GM21723 (cell line): Measurements from ENCODE around the gene LMO2.
"Not testable (repeated sequence)": the region's sequence is repeated elsewhere in the genome, so short reads cannot be mapped to it uniquely, and the experiment has no call there.

Source experiments
- ATAC-seq: cut with Tn5 transposase; IDR thresholded peaks from one replicate; pipeline ENCODE4 v1.9.1; 2021; ENCODE audit warnings: mild to moderate bottlenecking, moderate library complexity; ENCODE audit not compliant: unreplicated experiment

The LMO2 gene

DNA sequence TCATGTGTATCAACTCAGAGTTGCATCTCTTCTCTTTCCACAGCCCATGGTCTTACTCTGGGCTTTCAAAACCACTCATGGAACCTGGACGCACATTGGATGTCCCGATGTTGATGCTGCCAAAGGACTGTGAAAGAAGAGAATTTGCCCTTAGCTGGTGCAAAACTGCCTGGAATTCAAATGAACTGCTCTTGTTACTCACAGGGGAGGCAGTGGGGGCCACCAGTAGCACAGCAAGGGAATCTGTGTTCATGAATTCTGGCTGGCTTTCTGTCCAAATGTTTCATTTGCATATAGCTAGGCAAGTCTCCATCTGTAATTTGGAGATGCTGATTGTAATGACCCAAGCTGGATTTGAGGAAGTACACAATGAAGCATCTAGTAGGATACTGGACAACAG is 24.9 kb downstream of the LMO2 start:
- ATAC-seq, result no peak

DNA sequence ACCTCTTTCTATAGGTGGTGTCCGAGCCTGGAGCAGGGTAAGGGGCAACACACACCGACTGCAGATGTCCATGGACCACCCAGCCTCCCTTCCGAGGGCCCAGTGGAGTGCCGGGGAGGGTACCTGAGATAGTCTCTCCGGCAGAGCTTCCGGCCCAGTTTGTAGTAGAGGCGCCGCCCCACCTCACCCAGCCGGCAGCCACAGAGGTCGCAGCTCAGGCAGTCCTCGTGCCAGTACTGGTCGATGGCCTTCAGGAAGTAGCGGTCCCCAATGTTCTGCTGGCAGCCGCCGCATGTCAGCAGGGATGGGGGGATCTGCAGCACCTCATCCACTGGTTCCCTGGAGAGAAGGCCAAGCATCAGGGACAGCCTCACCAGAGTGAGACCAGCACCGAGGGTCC is 27.4 kb downstream of the LMO2 start:
- ATAC-seq, result no peak

DNA sequence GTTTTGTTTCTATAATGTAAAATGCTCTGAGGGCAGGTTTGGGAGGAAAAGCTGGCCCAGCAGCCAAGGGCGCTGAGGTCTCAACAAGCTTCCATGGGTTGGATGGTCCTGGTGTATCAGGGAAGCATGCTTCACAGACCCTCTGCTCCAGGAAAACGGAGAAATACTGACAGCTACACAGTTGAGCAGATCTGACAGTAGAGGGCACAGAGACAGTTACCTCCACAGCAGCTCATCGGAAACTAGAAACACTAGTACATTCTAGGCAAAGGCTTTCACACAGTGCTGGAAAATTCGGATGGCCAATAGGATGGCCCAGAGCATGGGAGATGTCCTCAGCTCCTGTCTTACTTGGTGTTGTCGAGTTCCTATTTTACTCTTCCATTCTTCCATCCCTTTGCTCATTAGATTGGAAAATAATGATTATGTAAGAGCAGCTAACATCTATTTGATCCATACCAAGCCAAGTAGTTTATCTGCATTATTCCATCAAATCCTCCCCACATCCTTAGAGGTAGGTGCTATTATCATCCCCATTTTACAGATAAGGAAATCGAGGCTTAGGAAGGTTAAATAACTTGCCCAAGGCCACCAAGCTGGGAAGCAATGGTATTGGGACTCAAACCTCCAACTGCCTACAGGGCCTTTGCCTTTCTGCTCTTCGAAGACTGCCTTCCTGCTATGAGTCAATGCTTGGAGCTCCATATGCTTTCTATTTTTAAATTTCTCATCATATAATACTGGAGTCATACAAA is 28.3 kb downstream of the LMO2 start:
- ATAC-seq, result no peak

DNA sequence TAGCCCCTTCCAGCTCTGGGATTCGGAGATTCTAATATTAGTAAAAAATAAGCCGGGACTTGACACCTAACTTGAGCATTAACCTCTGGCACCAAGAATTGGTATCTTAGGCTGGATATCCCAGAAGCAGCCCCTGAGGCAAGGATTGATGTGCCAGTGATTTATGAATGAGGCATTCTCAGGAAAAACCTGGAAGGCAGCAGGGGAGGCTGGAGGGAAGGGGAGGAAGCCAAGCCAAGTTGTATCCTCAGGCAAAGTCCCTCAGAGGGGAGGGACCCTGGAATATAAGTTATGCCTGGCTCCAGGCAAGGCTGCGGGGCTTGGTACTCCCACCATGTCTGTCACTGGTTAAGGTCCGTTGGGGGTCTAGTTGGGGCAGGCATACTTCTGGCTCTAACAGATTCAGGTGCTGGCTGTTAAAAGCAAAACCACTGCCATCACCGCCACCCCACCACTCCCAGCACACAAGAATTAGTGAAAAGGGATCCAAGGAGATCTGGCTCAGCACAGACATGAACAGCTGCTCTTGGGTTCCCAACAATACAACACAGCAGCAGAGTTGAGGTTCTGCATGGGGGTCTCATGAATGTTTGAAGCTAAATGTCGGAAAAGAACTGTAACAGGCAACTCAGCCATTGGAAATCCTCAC is 29.8 kb downstream of the LMO2 start:
- ATAC-seq, result no peak

DNA sequence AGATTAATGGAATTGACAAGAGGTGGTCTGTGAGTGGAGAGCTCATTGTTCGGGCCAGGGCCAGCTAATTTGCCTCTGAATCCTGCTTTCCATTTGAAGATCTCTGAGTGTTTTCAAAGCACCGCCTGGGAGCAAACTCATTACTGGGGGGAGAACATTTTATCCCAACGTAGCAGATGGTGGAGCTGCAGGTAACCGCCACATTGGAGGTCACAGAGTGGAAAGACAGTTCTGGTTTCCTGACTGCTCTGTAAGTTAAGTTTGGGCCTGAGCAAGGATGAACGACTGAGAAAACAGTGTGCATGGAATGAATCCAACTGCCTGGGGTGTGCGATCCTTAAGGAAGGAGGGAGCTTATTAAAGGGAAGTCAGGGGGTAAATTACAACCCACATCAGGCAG is 30.5 kb downstream of the LMO2 start:
- no peak for ATAC-seq

DNA sequence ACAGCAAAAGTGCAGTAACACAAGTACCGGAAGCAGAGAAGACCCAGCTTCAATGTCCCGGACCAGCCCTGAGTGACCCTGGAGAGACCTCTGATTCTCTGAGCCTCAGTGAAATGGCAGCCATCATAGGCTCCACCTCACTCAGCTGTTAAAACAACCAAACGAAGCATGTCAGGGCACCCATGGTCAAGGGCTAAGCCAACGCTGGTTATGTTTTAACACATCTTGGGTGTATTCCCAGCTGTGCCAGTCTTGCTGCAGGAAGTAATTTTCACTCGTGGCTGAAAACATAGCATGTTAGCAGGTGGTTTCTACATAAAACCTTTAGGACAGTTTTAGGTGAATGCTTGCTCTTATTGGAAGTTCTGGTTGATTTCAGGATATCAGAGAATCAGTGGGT is 30.9 kb downstream of the LMO2 start:
- ATAC-seq, result no peak

DNA sequence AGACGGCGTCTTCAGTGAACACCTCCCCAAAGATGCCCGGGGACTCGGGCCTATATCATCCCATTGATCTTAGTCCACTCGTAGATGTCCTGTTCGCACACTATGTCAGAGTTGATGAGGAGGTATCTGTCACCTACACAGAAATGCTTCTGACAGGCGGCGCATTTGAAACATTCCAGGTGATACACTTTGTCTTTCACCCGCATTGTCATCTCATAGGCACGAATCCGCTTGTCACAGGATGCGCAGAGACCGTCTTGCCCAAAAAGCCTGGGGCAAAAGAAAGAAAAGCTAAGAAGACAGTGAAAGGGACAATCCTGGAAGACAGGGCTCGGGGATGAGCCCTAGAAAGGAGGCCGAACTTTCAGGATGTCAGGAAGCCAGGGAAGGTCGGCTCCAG is 32.6 kb downstream of the LMO2 start:
- no peak for ATAC-seq

DNA sequence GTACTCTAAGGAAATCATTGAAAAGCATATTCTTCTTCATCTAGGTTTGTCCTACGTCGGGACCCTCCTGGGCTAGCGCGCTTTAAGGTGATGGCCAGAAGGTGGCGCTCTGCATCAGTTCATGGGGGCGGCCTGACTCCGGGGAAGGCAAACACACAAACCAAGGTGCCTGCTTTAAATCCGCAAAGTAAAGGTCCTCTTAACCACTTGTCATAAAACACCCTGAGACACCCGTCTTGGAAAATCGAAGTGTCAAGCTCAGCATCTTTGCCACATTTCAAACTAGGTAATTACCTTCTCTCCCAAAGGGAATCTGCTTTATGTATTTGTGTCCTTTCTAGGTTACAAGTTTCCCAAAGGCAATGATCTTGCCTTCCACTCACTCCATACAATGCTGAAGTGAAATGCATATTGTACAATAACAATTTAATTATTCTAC is 33.9 kb downstream of the LMO2 start:
- peak; percentile 80 for ATAC-seq

DNA sequence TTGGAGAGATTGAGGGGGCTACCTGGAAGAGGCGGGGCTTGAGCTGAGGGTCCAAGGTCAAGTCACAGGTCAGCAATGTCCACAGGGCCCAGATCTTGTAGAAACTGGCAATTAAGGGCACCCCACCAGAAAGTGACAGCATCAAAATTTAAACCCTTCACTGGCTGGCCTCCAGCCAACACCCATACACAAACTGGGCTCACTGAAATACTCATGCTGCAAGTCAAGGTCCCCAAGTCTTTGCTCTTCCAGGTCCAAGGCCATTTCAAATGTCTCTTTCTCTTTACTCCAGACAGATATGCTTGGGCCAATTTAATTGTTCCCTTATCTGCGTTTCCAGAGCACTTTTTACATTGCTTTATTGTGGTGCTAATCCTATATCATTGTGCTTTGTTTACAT is 36.4 kb downstream of the LMO2 start:
- no peak for ATAC-seq

DNA sequence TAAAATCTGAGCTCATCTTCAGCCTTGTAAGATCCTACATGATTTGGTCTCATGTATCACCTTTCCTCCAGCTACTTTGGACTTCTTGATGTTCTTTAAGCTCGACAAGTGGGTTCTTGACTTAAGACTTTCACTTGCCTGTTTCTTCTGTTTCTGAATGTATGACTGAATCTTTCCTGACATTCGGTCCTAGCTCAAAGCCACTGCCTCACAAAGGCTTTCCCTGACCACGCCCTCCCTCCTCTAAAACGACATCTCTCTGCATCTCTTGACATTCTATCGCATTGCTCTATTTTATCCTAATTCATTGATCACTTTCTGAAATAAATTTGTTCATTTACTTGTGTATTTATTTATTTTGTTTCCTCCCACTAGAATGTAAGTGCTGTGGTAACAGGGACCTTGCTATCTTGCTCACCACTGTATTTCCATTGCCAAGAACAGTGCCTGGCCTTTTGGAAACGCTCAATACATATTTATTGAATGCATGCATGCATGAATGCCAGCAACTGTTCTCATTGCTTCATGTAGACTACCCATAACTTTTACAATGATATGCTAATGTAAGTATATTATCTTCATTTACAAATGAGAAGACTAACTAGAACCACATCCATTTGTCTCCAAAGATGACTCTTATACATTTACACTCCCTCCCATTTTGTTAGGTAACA is 43.0 kb downstream of the LMO2 start:
- no peak for ATAC-seq

DNA sequence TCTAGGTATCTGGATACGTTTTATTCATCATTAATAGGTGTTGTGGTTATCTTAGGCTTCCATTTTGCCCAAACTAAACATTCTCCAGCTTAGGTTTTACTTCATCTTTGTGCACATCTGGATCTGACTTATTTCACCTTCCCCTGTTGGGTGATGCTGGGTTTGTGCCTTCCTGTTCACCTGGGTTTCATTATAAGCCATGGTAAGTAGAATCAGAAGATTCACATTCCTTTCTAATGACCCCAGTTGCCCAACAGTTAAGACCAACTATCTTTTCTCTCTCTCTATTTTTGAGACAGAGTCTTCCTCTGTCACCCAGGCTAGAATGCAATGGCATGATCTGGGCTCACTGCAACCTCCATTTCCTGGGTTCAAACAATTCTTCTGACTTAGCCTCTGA is 44.6 kb downstream of the LMO2 start:
- ATAC-seq, result no peak

DNA sequence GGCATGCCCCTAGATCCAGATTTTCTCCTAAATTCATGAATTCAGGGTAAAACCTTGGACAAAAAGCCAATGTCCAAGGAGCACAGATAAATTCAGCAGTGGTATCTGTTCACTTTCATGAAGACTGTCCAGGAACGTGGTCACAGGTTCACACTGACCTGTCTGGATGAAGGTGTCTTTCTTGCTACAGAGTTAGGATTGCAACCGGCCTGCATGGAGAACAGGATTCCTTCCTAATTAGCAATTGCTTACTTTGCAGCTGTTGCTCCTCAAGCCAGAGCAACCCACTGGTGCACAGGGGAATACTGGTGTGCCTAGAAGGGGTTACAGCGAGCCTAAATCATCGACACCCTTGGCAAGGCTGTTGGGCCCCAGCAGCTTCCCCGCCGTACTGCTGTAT is 47.6 kb downstream of the LMO2 start:
- ATAC-seq, result no peak

DNA sequence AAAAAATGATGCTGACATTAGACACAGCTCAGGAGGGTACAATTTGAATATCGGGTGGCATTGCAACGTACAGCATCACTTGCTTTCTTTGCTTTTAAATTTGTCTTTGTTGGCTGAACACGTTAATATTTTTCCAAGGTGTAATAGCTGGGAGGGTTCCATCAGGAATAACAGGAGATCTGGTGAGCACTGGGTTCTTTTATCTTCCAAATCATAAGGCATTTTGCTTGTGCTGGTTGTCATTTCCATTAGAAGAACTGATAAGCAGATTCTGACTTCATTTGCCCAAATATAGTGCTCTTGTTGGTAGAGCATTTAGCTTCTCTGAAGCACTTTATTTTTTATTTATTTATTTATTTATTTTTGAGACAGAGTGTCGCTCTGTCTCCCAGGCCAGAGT is 48.9 kb downstream of the LMO2 start:
- no peak for ATAC-seq

DNA sequence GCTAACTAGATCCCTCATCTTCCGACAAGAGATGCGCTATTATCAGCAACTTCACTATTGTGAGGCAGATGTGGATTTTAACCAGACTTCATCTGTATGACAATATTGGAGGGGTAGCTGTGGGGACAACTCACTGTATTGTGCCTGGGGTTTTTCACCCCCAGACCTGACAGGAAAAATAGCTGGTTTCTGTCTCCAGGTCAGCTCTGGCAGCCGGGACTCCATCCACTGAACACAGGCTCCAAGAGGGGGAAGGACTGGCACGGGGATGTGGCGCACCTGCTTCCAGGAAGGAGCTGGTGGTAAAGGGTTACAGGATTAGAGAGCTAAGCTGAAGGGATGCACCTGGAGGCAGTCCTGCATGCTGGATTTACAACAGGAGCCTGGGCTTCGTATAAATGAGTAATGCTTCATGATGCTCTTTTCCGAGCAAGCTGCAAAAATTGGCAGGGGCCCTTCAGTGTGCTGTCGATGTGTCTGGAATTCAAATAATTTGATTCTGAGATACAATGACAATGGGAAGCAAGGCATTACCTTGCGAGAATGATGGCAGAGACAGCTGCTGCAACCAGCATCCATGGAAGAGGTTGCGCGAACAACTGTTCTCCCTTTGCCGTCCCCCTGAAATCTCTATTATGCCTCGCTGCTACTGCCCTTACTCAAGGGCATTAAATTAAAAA is 49.5 kb downstream of the LMO2 start:
- ATAC-seq, result no peak

DNA sequence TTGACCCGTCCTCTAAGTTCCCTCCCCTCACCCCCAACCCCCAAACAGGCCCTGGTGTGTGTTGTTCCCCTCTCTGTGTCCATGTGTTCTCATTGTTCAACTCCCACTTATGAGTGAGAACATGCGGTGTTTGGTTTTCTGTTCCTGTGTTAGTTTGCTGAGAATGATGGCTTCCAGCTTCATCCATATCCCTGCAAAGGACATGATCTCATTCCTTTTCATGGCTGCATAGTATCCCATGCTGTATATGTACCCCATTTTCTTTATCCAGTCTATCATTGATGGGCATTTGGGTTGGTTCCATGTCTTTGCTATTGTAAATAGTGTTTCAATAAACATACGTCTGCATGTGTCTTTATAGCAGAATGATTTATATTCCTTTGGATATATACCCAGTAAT is 53.6 kb downstream of the LMO2 start:
- not testable (repeated sequence) for ATAC-seq

DNA sequence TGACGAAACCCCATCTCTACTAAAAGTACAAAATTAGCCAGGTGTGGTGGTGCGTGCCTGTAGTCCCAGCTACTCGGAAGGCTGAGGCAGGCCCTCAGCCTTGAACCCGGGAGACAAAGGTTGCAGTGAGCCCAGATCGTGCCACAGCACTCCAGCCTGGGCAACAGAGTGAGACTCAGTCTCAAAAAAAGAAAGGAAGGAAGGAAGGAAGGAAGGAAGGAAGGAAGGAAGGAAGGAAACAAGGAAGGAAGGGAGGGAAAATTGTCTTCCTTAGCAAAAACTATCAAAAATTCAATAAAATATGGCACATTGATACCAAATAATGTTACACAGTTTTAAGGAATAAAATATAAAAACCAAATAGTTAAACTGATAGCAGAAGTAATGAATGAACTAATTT is 54.5 kb downstream of the LMO2 start:
- not testable (repeated sequence) for ATAC-seq

DNA sequence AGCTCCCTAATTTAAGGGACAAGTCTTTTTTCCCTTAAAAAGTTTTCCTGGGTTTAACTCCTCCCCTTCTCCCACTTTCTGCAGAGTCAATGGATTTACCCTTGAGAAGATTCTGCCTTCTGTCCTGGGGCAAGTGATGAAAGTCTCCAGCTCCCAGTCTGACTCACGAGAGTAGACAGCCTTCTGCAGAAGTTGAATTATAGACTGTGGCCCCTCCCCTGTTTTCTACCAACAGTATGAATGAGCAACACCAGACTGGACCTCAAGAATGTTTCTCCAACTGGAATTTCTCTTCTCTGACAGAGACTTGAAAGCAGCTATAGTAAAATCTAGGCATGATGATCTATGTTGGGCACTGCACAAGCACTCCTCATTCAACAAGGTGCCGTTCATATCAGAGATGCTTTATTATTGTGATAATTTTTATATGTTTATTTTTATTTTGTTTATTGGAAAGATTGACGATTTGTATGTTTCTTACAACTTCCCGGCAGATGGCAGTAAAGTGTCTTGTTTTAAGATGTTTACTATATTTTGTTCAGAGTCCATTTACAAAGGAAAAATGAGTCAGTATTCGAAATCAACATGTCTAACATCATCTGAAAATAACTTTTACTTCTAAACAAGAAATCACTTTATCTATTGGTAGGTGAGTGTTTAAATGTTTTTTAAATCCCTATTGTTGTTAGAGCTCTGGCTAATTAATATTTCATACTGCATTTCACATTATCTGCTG is 56.6 kb downstream of the LMO2 start:
- ATAC-seq, result no peak

DNA sequence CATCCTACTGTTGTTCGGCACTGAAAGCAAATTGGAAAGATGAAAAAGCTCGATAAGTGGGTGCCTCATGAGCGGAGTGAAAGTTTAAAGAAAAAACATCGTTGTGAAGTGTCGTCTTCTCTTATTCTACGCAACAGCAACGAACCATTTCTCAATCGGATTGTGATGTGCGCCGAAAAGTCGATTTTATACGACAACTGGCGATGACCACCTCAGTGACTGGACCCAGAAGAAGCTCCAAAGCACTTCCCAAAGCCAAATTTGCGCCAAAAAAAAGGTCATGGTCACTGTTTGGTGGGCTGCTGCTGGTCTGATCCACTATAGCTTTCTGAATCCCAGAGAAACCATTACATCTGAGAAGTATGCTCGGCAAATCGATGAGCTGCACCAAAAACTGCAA is 59.2 kb downstream of the LMO2 start:
- no peak for ATAC-seq

DNA sequence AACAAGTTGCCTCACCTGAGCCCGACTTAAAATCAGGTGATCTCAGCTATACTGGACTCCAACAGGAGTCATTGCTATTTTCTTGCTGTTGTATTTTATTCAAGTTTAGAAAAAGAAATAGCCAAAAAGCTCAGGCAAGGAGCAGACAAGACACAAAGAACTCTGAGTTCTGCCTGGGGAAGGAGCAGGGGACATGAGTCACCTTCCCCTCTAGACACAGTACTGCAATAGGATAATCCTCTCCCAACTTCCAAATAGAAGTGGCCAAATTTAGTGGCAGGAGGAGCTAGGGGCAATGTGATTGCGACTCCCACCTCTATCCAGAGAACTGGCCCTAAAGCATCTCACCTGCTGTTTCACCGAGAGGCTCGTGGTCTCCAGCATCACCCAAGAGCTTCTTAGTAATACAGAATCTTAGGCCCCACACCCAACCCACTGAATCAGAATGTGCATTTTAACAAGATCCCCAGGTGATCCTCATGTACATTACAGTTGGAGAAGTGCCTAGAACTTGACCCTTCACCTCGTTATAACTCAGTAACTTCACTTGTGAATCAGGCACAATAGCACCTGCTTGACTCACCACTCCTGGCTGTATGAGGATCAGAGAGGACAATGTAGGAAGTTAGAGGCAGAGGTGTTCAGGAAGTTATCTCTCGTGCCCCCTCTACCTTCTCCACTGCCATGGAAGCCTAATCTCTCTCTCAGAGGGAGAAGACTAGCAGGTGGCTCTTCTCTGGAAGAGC is 60.8 kb downstream of the LMO2 start:
- ATAC-seq, result no peak

DNA sequence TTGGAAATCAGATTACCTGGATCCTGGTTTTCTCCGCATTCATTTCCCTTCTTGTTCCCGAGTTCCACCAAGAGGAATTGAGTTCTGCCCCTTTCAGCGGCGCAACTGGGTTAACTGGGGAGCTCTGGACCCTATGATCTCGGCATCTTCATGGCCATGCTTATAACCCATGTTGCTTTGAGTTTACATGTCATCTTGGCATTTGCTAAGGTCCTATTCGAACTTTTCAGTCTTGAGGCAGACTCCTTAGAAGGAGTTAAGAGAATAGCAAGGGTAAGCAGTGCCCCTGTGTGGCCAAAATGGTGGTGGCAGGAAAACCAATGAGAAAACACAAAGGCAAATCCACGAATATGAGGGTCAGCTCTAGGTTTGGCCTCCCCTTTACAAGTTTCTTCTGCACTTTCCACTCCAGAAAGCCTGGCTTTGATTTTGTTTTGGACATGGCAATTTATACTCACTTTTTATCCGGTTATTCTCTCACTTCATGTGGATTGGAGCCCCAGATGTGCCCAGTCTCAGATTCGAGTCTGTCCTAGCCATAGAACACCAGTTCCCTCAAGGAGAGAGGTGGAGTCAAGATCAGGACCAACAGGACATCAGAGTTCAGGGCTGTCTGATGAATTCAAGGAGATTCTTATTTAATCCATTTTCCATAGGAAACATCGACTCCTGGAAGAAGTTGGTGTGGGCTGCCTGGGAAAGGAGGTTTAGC is 62.3 kb downstream of the LMO2 start:
- ATAC-seq, result peak; percentile 83
